ENCODE measurements around the gene TYMS.

GRCh38 chr18:717003-717402 lies 59.5 kb downstream of the TYMS start:
- no peak for TF ChIP-seq CTCF (conservative IDR thresholded peaks at IDR 0.05; ENCODE audit: low read length)
- TF ChIP-seq EZH2phosphoT487 (IDR thresholded peaks at IDR 0.05; ENCODE audit: borderline replicate concordance): no peak

Measured in Loucy (cell line).